IPS DF 6.9 (cell line): ENCODE measurements around the gene TMOD1.
"Not testable (repeated sequence)": the region's sequence is repeated elsewhere in the genome, so short reads cannot be mapped to it uniquely, and the experiment has no call there.

Source experiments
- DNase-seq: peaks from one replicate; pipeline ENCODE4 v3.0.0-alpha.2; 2013; ENCODE audit warnings: low read depth, low spot score
- H3K27ac ChIP-seq: one replicate; pipeline ENCODE4 v1.5.1; 2013; ENCODE audit warnings: low read length, control low read depth
- H3K27me3 ChIP-seq: 2 replicates; pipeline ENCODE4 v1.6.1; 2013; ENCODE audit warnings: mild to moderate bottlenecking, low read length; ENCODE audit not compliant: control insufficient read depth, insufficient read depth
- H3K36me3 ChIP-seq: 2 replicates; pipeline ENCODE4 v1.6.1; 2013; ENCODE audit warnings: low read length; ENCODE audit not compliant: control insufficient read depth, insufficient read depth
- H3K4me1 ChIP-seq: 2 replicates; pipeline ENCODE4 v1.6.1; 2013; ENCODE audit warnings: low read length; ENCODE audit not compliant: control insufficient read depth, insufficient read depth
- H3K4me3 ChIP-seq: 2 replicates; pipeline ENCODE4 v1.5.1; 2013; ENCODE audit warnings: mild to moderate bottlenecking, low read length
- H3K9me3 ChIP-seq: 2 replicates; pipeline ENCODE4 v1.6.1; 2013; ENCODE audit warnings: low read length, inconsistent platforms; ENCODE audit not compliant: control insufficient read depth, insufficient read depth
- WGBS: extraction: QIAGEN DNeasy Blood & Tissue Kit; methylation state at CpG from one replicate; pipeline ENCODE4 v1.1.7; 2013; ENCODE audit warnings: mixed read lengths, missing lambda C conversion rate; ENCODE audit not compliant: insufficient read length, insufficient coverage; 5-methylcytosine and 5-hydroxymethylcytosine counted together

The TMOD1 gene

DNA sequence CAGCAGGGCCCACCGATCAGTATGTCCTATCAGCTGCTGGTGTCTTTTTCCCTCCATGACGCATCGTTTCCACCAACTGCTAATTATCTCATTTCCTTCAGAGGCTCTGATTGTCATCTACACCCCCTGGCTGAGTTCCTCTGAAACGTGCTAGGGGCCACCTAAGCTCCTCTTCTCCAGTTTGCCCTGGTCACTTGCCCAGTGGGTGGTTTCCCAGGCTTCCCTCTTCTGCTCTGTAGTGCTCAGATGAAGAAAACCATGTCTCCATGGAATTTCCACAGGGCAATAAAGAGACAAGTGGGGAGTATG lies 66.4 kb downstream of the TMOD1 start:
- WGBS = no CpG with 5 or more reads among the region's 4 CpGs
- no peak overlapping the region for H3K27ac ChIP-seq
- no peaks in the 10 kb centered on the region for H3K36me3 ChIP-seq
- no peaks in the 10 kb centered on the region for H3K27me3 ChIP-seq
- no peak for DNase-seq
- H3K9me3 ChIP-seq = no peaks in the 10 kb centered on the region
- no peaks in the 10 kb centered on the region for H3K4me1 ChIP-seq
- no peak overlapping the region for H3K4me3 ChIP-seq

DNA sequence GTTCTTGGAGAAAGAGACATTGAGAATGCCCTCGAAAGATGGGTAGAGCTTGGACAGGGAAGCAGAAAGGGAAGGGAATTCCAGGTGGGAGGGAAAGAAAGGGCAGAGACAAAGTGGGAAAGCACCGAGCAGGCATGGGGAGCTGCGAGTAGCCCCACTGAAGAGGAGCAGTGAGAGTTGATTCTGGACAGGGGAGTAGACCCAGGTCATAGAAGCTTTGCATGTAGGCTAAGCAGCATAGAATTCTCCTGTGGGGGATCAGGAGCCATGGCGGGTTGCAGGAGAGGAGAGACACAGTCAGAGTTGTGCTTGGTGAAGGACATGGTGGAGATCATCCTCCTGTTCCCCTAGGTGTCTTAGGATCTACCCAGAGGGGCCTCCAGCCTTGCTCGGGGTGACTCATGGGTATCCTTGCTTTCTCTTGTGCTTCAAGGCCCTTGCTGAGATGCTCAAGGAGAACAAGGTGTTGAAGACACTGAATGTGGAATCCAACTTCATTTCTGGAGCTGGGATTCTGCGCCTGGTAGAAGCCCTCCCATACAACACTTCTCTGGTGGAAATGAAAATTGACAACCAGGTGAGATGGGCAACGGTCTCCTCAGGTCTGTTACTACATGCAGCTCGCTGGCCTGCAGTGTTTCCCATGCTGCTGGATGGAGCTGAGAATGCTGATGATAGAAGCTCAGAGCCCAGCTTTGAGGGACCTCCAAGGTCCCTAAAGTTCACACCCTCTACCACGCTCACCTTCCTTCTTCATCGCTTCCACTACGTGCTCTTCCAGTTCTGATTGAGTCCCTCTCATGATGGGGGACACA lies 67.2 kb downstream of the TMOD1 start:
- Histone ChIP-seq H3K27me3 (no peaks in the 10 kb centered on the region), H3K36me3 (no peaks in the 10 kb centered on the region), H3K27ac (no peak overlapping the region), H3K9me3 (no peaks in the 10 kb centered on the region), H3K4me3 (no peak overlapping the region), H3K4me1 (no peaks in the 10 kb centered on the region)
- no peak for DNase-seq
- no CpG with 5 or more reads among the region's 11 CpGs for WGBS

DNA sequence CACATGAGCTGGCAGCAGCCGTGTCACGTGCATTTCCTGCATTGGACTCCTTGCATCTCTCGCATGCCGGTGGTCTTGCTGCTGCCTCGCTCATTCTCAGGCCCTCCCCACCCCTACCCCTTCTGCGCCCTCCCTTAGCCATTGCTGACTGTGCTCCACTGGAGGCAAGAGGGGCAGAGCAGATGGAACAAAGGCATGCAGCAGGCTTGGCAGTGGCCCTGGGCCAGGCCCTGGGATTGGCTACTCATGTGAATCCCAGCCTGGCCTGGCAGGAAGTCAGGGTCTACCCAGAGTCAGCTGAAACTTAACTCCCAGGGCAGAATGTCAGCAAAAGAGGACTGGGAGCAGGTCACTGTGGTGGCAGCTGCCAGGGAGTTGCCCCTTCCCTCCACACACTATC lies 69.4 kb downstream of the TMOD1 start:
- Histone ChIP-seq H3K4me3 (no peak overlapping the region), H3K27ac (no peak overlapping the region), H3K9me3 (no peaks in the 10 kb centered on the region), H3K27me3 (no peaks in the 10 kb centered on the region), H3K36me3 (no peaks in the 10 kb centered on the region), H3K4me1 (no peaks in the 10 kb centered on the region)
- DNase-seq = no peak
- WGBS = no CpG with 5 or more reads among the region's 6 CpGs

DNA sequence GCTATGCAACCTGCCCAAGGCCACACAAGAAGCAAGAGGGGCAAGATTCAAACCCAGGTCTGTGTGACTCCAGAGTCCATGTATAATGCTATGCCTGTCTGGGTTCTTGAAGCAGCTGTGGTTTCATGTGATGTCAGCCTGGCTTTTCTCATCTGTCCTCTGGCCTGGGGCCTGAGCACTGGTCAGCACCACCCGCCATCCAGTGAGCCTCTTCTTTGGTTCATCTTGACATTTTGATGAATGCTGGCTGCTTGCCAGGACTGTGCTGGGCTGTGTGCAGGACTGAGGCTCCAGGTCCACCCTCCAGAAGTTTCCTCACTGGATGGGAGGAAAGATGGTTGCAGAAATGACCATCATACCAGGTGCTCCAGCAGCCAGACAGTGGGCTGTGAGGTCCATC lies 70.2 kb downstream of the TMOD1 start:
- no CpG with 5 or more reads among the region's 1 CpG for WGBS
- H3K27me3 ChIP-seq = no peaks in the 10 kb centered on the region

DNA sequence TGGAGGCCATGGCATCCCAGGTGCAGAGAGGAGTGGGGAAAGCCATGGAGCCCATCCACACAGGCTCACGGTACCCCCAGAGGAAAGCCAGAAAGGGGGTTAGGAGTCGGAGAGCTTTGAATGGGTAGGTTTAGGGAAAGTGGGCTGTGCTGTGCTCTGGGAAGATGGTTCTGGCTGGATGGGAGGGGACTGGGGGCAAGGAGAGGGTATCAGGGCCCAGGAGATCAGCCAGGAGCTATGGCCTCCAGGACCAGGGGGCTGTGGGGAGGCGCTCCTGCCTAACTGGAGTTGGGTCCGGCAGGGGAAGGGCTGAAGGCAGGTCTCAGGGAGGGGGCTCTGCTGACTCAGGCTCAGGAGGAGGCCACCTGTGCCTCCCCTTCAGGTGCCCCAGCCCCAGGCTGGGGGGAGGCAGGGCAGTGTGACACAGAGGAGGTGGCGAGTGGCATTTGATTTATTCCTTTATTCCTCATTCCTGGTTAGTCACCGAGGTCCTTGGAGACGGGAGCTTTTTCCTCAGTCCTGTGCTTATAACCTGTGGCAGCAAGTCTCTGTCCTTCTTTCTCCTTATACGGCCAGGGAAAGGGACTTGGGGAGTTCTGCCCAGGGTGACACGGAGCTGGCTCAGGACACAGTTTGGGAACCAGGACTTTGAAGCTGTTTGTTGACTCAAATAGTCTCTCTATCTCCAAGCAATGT lies 70.9 kb downstream of the TMOD1 start:
- Histone ChIP-seq H3K4me3 (no peak overlapping the region), H3K4me1 (no peaks in the 10 kb centered on the region), H3K36me3 (no peaks in the 10 kb centered on the region), H3K9me3 (no peaks in the 10 kb centered on the region), H3K27me3 (no peaks in the 10 kb centered on the region), H3K27ac (no peak overlapping the region)
- no peak for DNase-seq
- WGBS = no CpG with 5 or more reads among the region's 9 CpGs

More for the DNA sequence above, 70.2 kb downstream of the TMOD1 start:
- H3K4me3 ChIP-seq = no peak overlapping the region
- DNase-seq = no peak
- H3K36me3 ChIP-seq = no peaks in the 10 kb centered on the region
- H3K27ac ChIP-seq = no peak overlapping the region
- H3K9me3 ChIP-seq = no peaks in the 10 kb centered on the region
- H3K4me1 ChIP-seq = no peaks in the 10 kb centered on the region

DNA sequence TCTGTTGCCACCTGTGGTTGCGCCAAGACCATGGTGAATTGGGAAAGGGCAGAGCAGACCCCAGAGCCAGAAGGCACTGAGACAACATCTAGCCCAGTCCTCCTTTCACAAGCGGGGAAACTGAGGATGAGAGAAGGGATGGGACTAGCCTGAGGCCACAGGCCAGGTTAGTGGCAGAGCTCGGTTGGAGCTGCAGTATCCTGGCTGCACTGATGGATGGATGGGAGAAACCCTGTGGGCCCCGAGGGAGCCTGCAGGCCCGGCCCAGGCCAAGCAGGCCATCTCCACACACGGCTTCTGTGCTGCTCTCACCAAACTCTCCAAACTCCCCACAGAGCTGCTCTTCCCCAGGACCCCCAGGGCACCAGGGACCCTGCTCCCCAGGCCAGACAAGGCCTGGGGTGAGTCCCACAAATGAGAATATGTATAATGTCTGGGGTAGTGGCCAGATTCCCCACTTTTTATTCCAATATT lies 71.5 kb downstream of the TMOD1 start:
- no peaks in the 10 kb centered on the region for H3K4me1 ChIP-seq
- no peak for DNase-seq
- no peak overlapping the region for H3K4me3 ChIP-seq
- H3K36me3 ChIP-seq = no peaks in the 10 kb centered on the region
- WGBS = no CpG with 5 or more reads among the region's 6 CpGs
- H3K27ac ChIP-seq = no peak overlapping the region
- H3K27me3 ChIP-seq = no peaks in the 10 kb centered on the region
- no peaks in the 10 kb centered on the region for H3K9me3 ChIP-seq

- H3K27me3 ChIP-seq = no peaks in the 10 kb centered on the region
- no peaks in the 10 kb centered on the region for H3K4me1 ChIP-seq
- no CpG with 5 or more reads among the region's 5 CpGs for WGBS
- no peak overlapping the region for H3K4me3 ChIP-seq
- H3K36me3 ChIP-seq = no peaks in the 10 kb centered on the region
- no peaks in the 10 kb centered on the region for H3K9me3 ChIP-seq
- no peak for DNase-seq
- no peak overlapping the region for H3K27ac ChIP-seq
Measured at GRCh38 chr9:97573482-97574073, 72.1 kb downstream of the TMOD1 start.

- no CpG with 5 or more reads among the region's 47 CpGs for WGBS
- H3K27me3 ChIP-seq, H3K4me1 ChIP-seq, H3K4me3 ChIP-seq, H3K36me3 ChIP-seq, DNase-seq, H3K9me3 ChIP-seq, H3K27ac ChIP-seq: not testable (repeated sequence)
Measured at GRCh38 chr9:97574101-97574571, 72.7 kb downstream of the TMOD1 start.

- H3K9me3 ChIP-seq, DNase-seq, H3K36me3 ChIP-seq, H3K4me1 ChIP-seq, H3K27me3 ChIP-seq, H3K4me3 ChIP-seq, H3K27ac ChIP-seq: not testable (repeated sequence)
- no CpG with 5 or more reads among the region's 21 CpGs for WGBS
Measured at GRCh38 chr9:97574921-97575672, 73.6 kb downstream of the TMOD1 start.

- no peak for DNase-seq
- Histone ChIP-seq H3K27ac (no peak overlapping the region), H3K4me3 (no peak overlapping the region), H3K36me3 (no peaks in the 10 kb centered on the region), H3K9me3 (no peaks in the 10 kb centered on the region), H3K27me3 (no peaks in the 10 kb centered on the region), H3K4me1 (no peaks in the 10 kb centered on the region)
- no CpG with 5 or more reads among the region's 11 CpGs for WGBS
Measured at GRCh38 chr9:97575673-97576200, 74.3 kb downstream of the TMOD1 start.
